K562 (cell line): Measurements from ENCODE around the gene GLI1. TPM values are rescaled to one million over a fixed set of nuclear protein-coding genes. Genes with fewer than 3 reads are reported as not detected.

Experiments used
- BCL6 ChIP-seq: fragments of 250-450 bp; sonication (Bioruptor Pico); IDR thresholded peaks from 2 replicates; pipeline ENCODE4 v1.4.0; 2020
- KLF6 ChIP-seq: fragments of 250-450 bp; sonication (Bioruptor Pico); IDR thresholded peaks from 2 replicates; pipeline ENCODE4 v1.4.0; 2020; ENCODE audit warnings: mild to moderate bottlenecking, moderate library complexity, borderline replicate concordance
- PHF20 ChIP-seq: fragments of 450-650 bp; IDR thresholded peaks from 2 replicates; pipeline ENCODE4 v1.6.1; 2018; ENCODE audit not compliant: partially characterized antibody
- PYGO2 ChIP-seq: fragments of 450-650 bp; IDR thresholded peaks from 2 replicates; pipeline ENCODE4 v1.6.1; 2016; ENCODE audit warnings: mild to moderate bottlenecking, missing genetic modification characterization, moderate library complexity, missing compliant biosample characterization
- RBM17 ChIP-seq: fragments of 200-400 bp; formaldehyde crosslinking; IDR thresholded peaks from 2 replicates; pipeline ENCODE4 v1.6.1; 2017; ENCODE audit warnings: low read depth, mild to moderate bottlenecking, low read length, borderline replicate concordance
- SP2 ChIP-seq: IDR thresholded peaks from 2 replicates; pipeline ENCODE4 v1.6.1; 2011; ENCODE audit warnings: mild to moderate bottlenecking, low read depth, low read length, moderate library complexity; ENCODE audit not compliant: poor library complexity, severe bottlenecking; ENCODE audit errors: extremely low read depth
- U2AF1 ChIP-seq: fragments of 200-400 bp; formaldehyde crosslinking; optimal IDR thresholded peaks from 2 replicates; pipeline ENCODE3; 2017; ENCODE audit warnings: mild to moderate bottlenecking, low read depth, low read length, moderate library complexity
- polyA plus RNA-seq, 8 experiments: library from polyadenylated mRNA; depleted of rRNA in 4 of 8; stranded (reverse) in 5 of 8; unstranded in 3 of 8; fragments of >200 nt; fragmentation: Nextera tagmentation in 2 of 8; fragmentation: Illumina TruSeq in 1 of 8; extraction: Ambion mirVana in 2 of 8; extraction: Trizol in 1 of 8; gene quantifications; 2 replicates each; pipeline versions ENCODE4 v1.2.1 to v1.2.3, GENCODE V29; 2011 to 2014; ENCODE audit warnings: inconsistent platforms in 1 of 8, missing spikeins in 1 of 8
- total RNA-seq, 7 experiments: library from RNA; depleted of rRNA in 6 of 7; stranded (reverse); fragments of >200 nt in 6 of 7; fragmentation: Illumina TruSeq in 2 of 7; extraction: Trizol in 2 of 7; gene quantifications; 2 replicates each; pipeline versions ENCODE4 v1.2.1 to v1.2.3, GENCODE V29; 2011 to 2021; ENCODE audit warnings: low replicate concordance in 1 of 7
- TF ChIP-seq, protein P1 (sequence below): fragments of 250-450 bp; sonication (Bioruptor Pico); IDR thresholded peaks from 2 replicates; pipeline ENCODE4 v1.9.0; 2021; ENCODE audit warnings: mild to moderate bottlenecking, inconsistent platforms
- TF ChIP-seq, protein P2 (sequence below): fragments of 150-350 bp; conservative IDR thresholded peaks from 2 replicates; pipeline ENCODE4 v1.6.1; 2014; ENCODE audit warnings: low read length
- TF ChIP-seq, protein P3 (sequence below), 2 experiments: fragments of 450-650 bp; IDR thresholded peaks; 2 replicates each; pipeline ENCODE4 v1.6.1; 2016; ENCODE audit warnings: mild to moderate bottlenecking in 2 of 2, borderline replicate concordance in 1 of 2, low read depth in 1 of 2, moderate library complexity in 1 of 2
- TF ChIP-seq, protein P4 (sequence below): fragments of 450-650 bp; IDR thresholded peaks from 2 replicates; pipeline ENCODE4 v1.6.1; 2016; ENCODE audit warnings: antibody characterized with exemption

Gene GLI1
- total and polyA plus RNA-seq, 9 of the 15 experiments (the other 6 are each of a cell fraction or from before 2014, with no cell fraction given), result 0.24 to 3.7 (median 0.61) TPM

DNA sequence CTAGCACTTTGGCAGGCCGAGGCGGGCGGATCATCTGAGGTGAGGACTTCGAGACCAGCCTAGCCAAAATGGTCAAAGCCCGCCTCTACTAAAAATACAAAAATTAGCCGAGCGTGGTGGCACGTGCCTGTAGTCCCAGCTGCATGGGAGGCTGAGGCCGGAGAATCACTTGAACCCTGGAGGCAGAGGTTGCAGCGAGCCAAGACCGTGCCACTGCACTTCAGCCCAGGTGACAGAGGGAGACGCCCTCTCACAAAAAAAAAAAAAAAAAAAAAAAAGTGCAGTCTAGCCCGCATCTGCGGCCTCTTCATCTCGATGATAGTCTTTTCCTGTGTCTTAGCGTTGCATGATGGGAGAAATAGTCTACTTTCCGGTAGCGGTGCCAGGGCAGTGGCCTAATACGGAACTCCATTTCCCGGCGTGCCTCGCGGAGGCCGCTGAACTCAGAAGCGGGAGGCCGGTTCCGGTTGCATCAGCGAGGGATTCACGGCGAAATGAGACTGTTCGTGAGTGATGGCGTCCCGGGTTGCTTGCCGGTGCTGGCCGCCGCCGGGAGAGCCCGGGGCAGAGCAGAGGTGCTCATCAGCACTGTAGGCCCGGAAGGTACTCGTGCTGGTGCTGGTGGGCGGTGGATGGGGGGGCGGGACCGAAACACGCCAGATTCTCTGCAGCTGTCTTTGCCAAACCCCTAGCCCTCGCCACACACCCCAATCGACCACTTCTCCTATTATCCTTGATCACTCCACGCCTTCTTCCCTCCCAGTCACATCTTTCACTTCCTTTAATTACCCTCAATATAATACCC is 28.2 kb downstream of the GLI1 start, which contains the start of gene MARS1 (continued):
- TF ChIP-seq, protein P1, sequence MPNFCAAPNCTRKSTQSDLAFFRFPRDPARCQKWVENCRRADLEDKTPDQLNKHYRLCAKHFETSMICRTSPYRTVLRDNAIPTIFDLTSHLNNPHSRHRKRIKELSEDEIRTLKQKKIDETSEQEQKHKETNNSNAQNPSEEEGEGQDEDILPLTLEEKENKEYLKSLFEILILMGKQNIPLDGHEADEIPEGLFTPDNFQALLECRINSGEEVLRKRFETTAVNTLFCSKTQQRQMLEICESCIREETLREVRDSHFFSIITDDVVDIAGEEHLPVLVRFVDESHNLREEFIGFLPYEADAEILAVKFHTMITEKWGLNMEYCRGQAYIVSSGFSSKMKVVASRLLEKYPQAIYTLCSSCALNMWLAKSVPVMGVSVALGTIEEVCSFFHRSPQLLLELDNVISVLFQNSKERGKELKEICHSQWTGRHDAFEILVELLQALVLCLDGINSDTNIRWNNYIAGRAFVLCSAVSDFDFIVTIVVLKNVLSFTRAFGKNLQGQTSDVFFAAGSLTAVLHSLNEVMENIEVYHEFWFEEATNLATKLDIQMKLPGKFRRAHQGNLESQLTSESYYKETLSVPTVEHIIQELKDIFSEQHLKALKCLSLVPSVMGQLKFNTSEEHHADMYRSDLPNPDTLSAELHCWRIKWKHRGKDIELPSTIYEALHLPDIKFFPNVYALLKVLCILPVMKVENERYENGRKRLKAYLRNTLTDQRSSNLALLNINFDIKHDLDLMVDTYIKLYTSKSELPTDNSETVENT (CRISPR knock-in tag), result peak; percentile 60; the same call in 1 of the 2 replicates
- TF ChIP-seq BCL6 (CRISPR knock-in tag), result no peak
- TF ChIP-seq, protein P2, sequence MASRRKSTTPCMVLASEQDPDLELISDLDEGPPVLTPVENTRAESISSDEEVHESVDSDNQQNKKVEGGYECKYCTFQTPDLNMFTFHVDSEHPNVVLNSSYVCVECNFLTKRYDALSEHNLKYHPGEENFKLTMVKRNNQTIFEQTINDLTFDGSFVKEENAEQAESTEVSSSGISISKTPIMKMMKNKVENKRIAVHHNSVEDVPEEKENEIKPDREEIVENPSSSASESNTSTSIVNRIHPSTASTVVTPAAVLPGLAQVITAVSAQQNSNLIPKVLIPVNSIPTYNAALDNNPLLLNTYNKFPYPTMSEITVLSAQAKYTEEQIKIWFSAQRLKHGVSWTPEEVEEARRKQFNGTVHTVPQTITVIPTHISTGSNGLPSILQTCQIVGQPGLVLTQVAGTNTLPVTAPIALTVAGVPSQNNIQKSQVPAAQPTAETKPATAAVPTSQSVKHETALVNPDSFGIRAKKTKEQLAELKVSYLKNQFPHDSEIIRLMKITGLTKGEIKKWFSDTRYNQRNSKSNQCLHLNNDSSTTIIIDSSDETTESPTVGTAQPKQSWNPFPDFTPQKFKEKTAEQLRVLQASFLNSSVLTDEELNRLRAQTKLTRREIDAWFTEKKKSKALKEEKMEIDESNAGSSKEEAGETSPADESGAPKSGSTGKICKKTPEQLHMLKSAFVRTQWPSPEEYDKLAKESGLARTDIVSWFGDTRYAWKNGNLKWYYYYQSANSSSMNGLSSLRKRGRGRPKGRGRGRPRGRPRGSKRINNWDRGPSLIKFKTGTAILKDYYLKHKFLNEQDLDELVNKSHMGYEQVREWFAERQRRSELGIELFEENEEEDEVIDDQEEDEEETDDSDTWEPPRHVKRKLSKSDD, result no peak
- TF ChIP-seq PHF20, result no peak
- no peak for TF ChIP-seq RBM17
- TF ChIP-seq PYGO2, result no peak
- TF ChIP-seq SP2, result peak; percentile 75
- peak; percentile 70; the same call in 1 of the 2 replicates for TF ChIP-seq KLF6 (CRISPR knock-in tag)
- TF ChIP-seq, protein P3, sequence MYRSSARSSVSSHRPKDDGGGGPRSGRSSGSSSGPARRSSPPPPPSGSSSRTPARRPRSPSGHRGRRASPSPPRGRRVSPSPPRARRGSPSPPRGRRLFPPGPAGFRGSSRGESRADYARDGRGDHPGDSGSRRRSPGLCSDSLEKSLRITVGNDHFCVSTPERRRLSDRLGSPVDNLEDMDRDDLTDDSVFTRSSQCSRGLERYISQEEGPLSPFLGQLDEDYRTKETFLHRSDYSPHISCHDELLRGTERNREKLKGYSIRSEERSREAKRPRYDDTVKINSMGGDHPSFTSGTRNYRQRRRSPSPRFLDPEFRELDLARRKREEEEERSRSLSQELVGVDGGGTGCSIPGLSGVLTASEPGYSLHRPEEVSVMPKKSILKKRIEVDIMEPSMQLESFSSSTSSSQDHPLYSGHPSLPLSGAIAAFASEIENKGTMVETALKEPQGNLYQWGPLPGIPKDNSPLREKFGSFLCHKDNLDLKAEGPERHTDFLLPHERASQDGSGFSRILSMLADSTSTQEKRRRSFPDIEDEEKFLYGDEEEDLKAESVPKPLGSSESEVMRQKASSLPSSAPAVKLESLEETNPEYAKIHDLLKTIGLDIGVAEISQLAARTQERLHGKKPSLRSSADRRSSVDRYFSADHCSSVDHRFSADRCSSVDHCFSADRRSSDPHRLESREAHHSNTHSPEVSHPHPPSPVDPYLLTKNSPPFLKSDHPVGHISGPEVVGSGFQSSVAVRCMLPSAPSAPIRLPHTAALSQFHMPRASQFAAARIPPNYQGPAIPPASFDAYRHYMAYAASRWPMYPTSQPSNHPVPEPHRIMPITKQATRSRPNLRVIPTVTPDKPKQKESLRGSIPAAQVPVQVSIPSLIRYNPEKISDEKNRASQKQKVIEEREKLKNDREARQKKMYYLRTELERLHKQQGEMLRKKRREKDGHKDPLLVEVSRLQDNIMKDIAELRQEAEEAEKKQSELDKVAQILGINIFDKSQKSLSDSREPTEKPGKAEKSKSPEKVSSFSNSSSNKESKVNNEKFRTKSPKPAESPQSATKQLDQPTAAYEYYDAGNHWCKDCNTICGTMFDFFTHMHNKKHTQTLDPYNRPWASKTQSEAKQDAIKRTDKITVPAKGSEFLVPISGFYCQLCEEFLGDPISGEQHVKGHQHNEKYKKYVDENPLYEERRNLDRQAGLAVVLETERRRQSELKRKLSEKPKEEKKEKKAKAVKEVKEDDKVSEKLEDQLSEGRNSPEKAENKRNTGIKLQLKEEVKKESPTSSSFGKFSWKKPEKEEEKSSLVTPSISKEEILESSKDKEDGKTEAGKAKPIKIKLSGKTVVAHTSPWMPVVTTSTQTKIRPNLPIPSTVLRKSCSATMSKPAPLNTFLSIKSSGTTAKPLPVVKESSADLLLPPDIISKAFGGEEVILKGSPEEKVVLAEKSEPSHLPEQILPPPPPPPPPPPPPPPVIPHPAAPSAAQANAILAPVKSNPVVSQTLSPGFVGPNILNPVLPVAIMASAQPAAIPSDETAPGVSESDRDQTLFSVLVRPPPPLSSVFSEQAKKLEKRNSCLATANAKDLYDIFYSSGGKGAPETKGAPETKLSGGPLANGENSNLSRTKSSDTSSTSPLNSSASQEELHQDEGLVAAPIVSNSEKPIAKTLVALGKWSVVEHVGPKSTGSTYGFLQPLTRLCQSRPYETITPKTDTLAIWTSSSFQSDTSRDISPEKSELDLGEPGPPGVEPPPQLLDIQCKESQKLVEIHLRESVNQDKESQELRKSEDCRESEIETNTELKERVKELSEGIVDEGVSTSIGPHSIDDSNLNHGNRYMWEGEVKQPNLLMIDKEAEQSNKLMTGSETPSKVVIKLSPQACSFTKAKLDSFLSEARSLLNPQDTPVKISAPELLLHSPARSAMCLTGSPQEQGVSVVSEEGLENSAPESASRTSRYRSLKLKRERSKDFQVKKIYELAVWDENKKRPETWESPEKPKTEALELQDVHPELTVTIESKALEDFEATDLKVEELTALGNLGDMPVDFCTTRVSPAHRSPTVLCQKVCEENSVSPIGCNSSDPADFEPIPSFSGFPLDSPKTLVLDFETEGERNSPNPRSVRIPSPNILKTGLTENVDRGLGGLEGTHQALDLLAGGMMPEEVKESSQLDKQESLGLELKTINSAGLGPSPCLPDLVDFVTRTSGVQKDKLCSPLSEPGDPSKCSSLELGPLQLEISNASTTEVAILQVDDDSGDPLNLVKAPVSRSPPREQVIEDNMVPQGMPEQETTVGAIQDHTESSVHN (IDR thresholded peaks at IDR 0.05; ENCODE audit: borderline replicate concordance in 1 of 2, low read depth in 1 of 2), result no peak
- no peak for TF ChIP-seq U2AF1
- TF ChIP-seq, protein P4, sequence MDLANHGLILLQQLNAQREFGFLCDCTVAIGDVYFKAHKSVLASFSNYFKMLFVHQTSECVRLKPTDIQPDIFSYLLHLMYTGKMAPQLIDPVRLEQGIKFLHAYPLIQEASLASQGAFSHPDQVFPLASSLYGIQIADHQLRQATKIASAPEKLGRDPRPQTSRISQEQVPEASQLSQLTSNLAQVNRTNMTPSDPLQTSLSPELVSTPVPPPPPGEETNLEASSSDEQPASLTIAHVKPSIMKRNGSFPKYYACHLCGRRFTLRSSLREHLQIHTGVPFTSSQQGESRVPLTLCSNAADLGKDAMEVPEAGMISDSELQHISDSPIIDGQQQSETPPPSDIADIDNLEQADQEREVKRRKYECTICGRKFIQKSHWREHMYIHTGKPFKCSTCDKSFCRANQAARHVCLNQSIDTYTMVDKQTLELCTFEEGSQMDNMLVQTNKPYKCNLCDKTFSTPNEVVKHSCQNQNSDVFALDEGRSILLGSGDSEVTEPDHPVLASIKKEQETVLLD, result no peak
